ENCODE data around the gene LRRN3.
A peak's percentile ranks its signal among the peaks of the same experiment; 100 is the strongest.

Gene LRRN3

GRCh38 chr7:111105269-111105668 is 14.3 kb downstream of the LRRN3 start:
- no peak for DNase-seq (ENCODE audit: low read depth in 2 of 2)

GRCh38 chr7:111107579-111107978 is 16.7 kb downstream of the LRRN3 start:
- DNase-seq (ENCODE audit: low read depth in 2 of 2): no peak

- no peak for DNase-seq (ENCODE audit: low read depth in 2 of 2)
These were observed 17.1 kb downstream of the LRRN3 start for GRCh38 chr7:111108000-111108399.

GRCh38 chr7:111108496-111108895 is 17.6 kb downstream of the LRRN3 start:
- no peak for DNase-seq (ENCODE audit: low read depth in 2 of 2)

DNA sequence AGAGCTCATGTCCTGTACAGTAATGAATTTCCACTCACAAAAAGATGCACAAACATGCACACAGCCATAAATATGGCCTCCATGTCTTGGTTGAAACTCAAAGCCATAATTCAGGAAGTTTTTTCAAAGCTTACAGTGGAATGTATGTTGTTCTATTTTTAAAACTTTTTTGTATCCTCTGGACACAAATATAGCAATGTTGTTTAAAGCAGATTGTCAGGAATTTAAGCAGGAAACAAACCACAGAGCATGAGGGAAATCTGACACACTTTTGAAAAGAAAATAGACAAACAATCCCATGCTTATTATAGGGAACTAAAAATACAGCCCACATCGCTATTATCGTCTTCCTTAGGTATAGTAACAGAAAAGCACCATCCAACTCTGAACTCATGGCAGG is 21.5 kb downstream of the LRRN3 start:
- no peak for DNase-seq (ENCODE audit: low read depth in 2 of 2)

- DNase-seq (ENCODE audit: low read depth in 2 of 2): no peak
These were observed 22.5 kb downstream of the LRRN3 start for GRCh38 chr7:111113263-111114017.

DNA sequence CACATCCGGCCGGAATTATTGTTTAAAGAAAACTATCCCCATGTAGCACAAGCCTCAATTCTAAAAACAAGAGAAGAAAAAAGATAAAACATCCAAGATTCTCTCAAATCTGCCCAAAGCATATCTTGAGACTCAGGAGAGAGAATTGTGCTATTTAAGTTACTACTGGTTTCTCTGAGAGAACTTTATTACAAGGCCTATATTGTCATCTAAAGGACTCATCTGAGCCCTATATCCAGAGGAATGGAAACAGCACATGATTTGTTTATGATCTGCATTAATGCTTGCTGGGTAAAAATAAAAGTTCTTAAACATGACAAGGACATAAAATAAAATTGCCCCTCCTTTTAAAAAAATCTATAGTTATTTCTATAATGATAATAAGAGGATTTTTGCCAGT is 25.0 kb downstream of the LRRN3 start:
- DNase-seq (ENCODE audit: low read depth in 2 of 2): no peak

GRCh38 chr7:111126987-111127386 is 36.1 kb downstream of the LRRN3 start:
- no peak for DNase-seq (ENCODE audit: low read depth in 2 of 2)

- no peak for DNase-seq (ENCODE audit: low read depth in 2 of 2)
These were observed 38.5 kb downstream of the LRRN3 start for GRCh38 chr7:111129435-111129834.

DNA sequence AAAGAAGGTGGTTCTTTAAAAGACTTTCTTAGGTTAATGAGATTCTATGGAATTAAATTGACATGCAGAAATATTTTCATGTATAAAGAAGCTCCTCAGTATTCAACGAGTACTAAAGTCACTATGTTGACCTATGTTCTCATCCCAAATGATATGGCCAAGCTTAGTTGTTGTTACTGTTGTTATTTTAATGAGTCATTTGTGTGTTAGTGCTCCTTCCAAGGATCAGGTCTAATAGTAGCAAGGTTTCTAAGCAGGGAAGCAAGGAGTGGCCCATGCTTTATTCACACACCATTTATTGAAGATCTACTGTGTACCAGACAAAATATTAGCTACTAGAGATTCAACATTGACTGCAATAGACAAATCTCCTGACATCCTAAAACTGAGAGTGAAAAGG is 41.9 kb downstream of the LRRN3 start:
- DNase-seq (ENCODE audit: low read depth in 2 of 2): no peak

- DNase-seq (ENCODE audit: low read depth in 2 of 2): peak; percentile 17 to 31
These were observed 46.6 kb downstream of the LRRN3 start for GRCh38 chr7:111137296-111138192.

DNA sequence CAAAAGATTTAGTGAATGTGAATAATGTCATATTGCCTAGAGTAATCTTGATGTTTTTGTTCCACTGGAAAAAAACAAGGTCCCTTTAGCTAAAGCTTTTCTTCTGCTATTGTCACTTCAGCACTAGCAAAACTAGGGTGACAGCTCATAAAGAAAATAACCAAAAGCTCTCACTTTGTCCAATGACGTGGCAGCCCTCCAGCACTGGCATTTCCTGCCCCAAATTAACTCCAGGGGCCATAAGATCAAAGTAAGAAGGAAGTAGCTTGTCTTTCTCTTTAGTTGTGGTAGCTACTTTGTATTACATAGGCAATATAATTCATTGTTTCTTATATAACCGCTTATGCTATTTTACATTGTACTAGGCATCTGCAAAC is 47.3 kb downstream of the LRRN3 start:
- DNase-seq (ENCODE audit: low read depth in 2 of 2): peak; percentile 51 to 57

- DNase-seq (ENCODE audit: low read depth in 2 of 2): no peak
These were observed 47.7 kb downstream of the LRRN3 start for GRCh38 chr7:111138586-111138985.

DNA sequence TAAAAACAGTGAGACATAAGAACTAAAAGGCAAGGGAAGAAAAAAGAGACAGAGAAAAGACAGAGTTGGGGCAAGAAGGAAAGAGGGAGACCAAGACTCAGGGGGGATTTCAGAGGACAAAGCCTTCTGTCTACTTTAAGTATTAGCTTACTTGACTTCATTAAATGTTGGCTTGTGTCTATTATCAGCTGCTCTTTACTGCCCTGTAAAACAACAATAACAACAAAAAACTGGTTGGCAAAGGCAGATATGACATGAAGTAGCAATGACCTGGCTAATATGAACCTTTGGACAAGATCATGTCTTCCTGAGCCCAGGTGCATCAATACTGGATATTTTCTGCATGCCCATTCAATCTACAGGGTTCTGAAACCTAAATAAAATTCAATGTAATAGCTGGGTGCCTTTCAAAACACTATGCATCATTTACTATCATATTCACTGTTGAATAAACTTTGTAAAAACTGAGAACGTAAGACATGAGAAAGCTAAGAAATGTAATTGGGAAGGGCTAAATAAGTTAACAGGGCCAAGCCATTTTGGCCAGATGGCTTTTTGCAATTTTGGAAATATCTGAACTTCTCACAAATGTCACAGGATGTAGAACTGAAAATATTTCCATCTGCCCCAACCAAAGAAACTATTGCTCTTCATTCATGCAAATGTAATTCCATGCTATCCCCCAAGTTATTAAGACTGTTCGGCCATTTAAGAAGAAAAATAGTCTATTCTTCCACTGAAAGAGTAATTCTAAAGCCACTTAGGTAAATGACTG is 49.4 kb downstream of the LRRN3 start:
- DNase-seq (ENCODE audit: low read depth in 2 of 2): no peak

GRCh38 chr7:111145472-111145871 is 54.5 kb downstream of the LRRN3 start:
- no peak for DNase-seq (ENCODE audit: low read depth in 2 of 2)

DNA sequence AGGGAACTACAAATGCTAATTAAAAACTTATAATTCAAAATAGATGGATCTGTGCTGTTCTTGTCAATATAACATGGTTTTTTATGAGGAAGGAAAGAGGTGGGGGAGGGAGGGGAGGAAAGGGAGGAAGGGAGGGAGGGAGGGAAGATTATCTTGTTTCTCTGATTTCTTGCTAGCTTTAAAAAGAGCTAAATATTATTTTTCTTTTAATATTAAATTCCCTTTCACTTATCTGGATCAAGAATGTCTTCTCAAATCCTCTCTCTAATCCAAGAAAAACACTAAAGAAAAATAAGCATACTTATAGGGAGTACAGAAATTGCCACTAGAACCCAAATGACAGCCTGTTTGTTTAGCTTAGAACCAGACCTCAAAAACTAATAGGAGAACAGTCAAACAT is 55.2 kb downstream of the LRRN3 start:
- DNase-seq (ENCODE audit: low read depth in 2 of 2): no peak

GRCh38 chr7:111147708-111148533 is 57.0 kb downstream of the LRRN3 start:
- DNase-seq (ENCODE audit: low read depth in 2 of 2): no peak

- no peak for DNase-seq (ENCODE audit: low read depth in 2 of 2)
These were observed 59.8 kb downstream of the LRRN3 start for GRCh38 chr7:111150709-111151108.

DNA sequence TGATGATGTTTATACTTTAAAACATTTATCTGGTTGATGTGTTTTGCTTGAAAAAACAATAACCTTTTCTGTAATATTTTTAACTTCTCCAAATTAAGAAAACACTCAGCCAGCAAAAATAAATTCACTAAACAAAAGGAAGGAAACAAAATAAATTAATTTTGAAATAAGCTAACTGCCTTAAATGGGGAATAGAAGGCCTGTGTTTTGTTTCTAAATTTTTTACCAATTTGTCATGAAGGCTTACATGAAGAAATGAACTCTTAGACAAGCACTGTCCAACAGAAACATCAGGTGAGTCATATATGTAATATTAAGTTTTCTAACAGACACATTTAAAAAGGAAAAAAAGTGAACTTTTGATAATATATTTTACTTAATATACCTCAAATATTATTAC is 68.5 kb downstream of the LRRN3 start:
- DNase-seq (ENCODE audit: low read depth in 2 of 2): no peak

DNA sequence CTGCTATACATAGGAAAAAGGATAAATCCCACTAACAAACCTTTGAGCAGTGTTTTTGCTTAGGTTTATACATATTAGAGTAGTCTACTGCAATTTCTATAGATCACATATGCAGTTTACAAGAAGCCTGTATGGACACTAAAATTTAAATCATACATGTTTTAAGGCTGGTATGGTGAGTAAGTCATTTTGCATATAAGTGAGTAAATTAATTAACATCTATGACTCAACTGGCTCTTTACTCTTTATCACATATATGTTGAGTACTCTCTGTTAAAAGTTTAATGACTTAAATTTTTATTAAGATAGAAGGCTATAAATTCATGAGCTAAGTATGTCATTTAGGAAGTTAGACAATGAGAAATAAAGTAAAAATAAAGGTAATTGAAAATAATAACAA is 69.4 kb downstream of the LRRN3 start:
- no peak for DNase-seq (ENCODE audit: low read depth in 2 of 2)

DNA sequence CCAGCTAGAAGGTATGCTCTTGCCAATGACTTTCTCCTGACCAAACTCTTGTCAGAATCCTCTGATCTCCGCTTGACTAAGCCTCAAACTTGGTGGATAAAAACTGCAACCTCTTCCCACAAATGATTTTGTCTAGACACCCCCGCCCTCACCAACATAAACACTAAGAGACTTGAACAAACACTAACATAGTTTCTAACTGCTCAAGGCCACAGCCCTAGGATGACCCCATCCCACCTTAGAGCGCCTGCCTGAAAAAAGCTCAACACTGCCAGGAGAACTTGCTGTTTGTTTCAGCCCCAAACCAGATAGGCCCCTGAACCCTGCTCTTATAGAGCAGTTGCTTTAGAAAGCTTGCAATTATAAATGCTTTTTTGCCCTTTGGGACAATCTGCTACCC is 71.8 kb downstream of the LRRN3 start:
- no peak for DNase-seq (ENCODE audit: low read depth in 2 of 2)

Measured in stimulated activated CD8-positive, alpha-beta memory T cell treated with anti-CD3 and anti-CD28 coated beads, Interleukin-15, amount 100 ng/mL, for 48 hours (primary cell).